Activated T-helper 9 cell treated with anti-CD3 and anti-CD28 coated beads, Interleukin-2, amount 50 U/mL, for 16 hours (primary cell): ENCODE data around the gene BARD1.
"Not testable (repeated sequence)": the region's sequence is repeated elsewhere in the genome, so short reads cannot be mapped to it uniquely, and the experiment has no call there.

Experiments
- DNase-seq: peaks from one replicate; pipeline ENCODE4 v3.0.0-alpha.2; 2020; ENCODE audit warnings: low read depth

The BARD1 gene

DNA sequence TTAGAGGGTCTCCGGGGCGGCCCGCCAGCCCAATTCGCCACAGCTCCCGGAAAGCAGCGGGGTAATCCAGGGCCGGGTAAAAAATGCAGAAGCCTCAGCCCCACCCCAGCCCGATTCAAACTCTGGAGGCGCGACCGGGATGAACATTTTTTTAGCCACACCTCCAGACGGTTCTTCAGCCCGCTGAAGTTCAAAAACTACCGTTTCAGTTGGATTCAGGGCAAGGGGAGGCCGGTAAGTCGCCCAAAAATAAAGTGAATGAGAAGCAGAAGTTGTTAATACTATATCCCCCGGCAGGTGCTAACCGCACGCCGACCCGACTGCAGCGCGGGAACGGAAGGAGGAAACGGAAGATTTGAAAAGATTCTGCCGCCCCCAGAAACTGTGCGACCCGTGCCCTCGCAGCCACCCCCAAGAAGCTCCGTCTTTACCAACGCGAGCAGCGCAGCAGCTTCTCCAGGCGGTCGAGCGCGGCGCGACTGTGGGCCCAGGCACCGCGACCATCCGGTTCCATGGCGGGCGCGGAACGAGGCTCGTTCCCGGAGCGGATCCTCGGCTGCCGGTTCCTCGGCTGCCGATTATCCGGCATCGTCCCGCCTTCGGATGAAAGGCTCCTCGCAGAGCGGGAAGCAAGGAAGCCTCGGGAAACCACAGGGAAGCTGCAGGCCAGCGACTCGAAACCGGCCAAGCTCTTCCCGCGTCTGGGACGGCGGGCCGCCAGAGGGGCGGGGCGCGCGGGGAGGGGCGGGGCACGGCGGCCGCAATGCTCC is at the start of gene BARD1:
Gene BARD1, minus strand, starts transcription at position 703 of the 770 bp plus-strand sequence. Its CDS starts 114 bp downstream, at position 589.
- peak; percentile 34 for DNase-seq

GRCh38 chr2:214856137-214856536 is 46.7 kb upstream of the BARD1 start:
- no peak for DNase-seq

DNA sequence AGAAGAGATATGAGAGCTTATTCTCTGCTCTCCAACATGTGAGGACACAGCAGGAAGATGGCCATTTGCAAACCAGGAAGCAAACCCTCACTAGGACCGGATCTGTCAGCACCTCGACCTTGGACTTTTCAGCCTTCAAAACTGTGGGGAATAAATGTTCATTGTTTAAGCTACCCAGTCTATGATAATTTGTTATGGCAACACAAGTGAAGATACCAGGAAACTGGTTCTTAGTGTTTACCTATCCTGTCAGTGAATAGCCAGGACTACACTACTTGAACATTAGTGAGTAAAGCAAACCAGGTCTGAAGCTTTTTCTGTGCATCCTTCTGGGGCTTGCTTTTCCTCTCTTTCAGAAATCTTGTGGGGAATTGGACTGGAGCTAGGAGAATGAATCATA is 44.4 kb upstream of the BARD1 start:
- no peak for DNase-seq

DNA sequence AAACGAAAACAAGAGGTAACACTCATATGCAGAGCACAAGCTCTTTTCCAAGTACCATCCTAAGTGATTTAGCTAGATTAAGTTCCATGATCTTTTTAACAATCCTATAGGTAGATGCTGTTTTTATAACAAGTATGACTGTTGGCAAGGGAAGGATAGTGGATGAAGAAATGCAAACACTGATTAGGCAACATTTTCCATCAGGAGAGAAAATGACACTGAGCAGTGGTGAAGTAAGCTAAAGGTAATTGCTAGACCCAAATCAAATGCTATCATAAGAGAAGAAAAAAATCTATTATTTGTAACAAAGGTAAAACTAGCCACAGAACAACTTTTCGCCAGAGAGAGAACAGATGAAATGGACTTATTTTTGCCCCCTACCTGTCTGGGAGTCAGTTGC is 34.3 kb upstream of the BARD1 start:
- no peak for DNase-seq

DNA sequence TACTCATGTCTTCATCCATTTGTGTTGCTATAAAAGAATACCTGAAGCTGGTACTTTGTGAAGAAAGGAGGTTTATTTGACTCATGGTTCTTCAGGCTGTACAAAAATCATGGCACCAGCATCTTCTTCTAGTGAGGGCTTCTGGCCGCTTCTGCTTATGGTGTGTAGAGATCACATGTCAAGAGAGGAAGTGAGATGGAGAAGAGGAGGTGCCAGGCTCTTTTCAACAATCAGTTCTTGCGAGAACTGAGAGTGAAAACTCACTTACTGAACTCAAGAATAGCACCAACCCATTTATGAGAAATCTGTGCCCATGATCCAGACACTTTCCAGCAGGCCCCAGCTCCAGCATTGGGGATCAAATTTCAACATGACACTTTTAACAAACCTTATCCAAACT is 30.0 kb upstream of the BARD1 start:
- no peak for DNase-seq

GRCh38 chr2:214837466-214837865 is 28.0 kb upstream of the BARD1 start:
- no peak for DNase-seq

DNA sequence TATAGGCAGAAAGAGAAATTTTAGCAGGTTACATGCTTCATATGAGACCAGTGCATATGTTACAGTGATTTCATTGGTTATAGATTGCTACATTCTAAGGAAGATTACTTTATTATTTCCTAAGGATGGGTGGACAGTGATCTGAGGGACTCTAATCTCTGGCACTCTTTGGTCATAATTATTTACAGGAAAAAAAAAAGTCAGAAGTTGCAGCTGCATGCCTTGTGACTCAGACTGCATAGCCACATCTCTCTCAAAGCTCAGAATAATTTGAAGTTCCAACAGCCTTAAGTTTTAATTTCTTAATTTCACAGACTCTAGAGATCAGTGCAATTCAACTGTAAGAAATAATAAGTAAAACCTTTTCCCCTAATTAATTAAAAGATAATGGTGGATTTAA is 27.1 kb upstream of the BARD1 start:
- no peak for DNase-seq

DNA sequence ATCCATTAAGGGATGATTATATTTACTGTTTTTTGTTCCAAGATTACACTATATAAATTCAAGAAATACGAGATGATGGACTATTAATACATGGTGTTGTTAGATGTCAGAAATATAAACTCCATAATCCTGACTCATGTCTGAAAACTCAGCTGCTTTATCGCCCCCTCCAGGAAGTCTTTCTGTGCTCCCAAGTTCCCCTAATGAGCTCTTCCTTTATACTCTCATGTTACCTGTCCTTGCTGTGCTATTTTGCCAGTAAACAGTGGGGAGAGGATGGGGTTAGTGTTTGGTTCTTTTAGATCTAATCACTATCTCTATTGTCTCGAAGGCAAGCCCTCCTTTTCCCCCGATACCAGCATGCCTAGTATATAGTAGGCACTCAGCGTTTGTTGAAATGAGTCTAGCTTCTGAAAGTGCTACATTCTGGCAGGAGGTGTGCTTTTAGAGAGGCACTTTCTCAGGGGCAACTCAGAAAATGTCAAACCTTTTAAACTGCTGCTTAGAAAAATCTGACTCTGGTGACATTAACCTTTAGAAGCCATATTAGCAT is 21.4 kb upstream of the BARD1 start:
- DNase-seq: no peak

DNA sequence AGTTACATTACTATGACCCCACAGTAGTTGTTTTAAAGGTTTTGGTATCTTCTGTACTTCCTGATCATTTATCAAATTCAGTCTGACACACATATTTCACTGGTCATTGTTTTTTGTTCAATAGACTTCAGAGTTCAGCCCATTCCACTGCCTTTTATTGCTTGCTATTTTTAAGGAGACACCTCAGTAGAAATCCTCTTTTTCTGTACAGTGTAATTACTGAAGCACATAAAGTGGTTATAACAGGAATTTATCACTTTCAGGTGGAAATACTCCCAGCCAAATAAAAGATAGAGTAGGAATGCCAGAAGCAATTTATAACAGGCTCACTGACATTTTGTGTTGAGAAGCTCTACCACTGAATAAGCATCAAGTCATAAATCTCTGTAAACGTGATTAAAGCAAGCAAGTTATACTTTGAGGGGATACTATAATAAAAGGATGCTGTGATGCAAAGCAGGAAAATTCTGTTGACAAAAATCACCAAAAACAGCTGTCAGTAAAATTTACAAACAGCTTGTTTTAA is 6.6 kb upstream of the BARD1 start:
- no peak for DNase-seq

- no peak for DNase-seq
Observed at GRCh38 chr2:214810671-214811070, 1.2 kb upstream of the BARD1 start.

DNA sequence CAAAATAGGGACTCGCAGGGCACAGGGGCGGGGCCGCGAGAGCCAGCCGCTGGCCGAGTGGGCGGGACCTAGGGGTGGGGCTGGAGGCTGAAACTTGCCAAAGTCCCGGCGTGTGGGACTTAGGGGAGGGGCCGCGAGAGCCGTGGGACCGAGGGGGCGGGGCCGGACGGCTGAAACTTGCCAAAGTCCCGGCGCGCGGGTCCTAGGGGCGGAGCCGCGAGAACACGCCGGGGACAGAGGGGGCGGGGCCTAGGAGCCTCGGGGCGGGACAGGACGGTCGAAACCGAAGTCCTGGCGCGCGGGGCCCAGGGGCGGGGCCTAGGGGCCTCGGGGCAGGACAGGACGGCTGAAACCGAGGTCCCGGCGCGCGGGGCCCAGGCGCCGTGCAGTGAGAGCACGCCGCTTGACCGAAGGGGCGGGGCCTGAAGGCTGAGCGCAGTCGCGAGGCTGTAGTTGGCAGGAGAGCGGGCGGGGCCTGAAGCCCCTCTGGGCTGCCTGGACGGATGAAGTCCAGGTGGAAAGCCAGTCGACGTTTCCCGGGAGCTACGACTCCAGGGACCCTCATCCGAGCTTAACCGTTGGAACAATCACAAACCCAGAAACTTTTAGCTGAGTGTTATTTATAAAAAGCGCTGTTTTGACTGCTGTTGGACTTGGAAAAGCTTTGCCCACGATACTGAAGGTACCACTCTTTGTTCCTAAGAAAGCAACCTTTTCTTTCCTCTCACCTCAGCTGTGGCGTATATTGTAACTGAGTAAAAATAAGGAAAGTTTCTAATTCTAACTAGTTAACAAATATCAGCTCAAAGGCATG is 475 bp upstream of the BARD1 start:
- DNase-seq: peak; percentile 99

- DNase-seq: no peak
Observed at GRCh38 chr2:214807653-214808052, 1.8 kb downstream of the BARD1 start.

DNA sequence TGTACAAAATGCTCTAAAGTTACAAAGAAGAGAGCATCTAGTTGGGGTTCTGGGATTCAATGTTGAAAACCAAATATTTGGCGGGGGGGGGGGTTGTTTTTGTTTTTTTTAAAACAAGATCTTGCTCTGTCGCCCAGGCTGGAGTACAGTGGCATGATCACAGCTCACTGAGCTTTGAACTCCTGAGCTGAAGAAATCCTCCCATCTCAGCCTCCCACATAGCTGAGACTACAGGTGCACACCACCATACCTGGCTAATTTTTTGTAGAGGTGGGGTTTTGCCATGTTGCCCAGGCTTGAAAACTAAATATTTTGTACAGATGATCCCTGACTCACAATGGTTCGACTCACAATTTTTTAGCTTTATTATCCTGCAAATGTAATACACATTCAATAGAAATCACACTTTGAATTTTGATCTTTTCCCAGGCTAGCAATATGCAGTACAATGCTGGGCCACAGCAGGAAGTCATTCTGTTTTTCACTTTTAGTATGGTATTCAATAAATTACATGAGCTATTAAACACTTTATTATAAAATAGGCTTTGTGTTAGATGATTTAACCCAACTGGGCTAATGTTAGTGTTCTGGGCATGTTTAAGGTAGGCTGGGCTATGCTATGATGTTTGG is 7.6 kb downstream of the BARD1 start:
- no peak for DNase-seq

- DNase-seq: no peak
Observed at GRCh38 chr2:214801068-214801467, 8.4 kb downstream of the BARD1 start.

- no peak for DNase-seq
Observed at GRCh38 chr2:214800180-214800579, 9.3 kb downstream of the BARD1 start.

DNA sequence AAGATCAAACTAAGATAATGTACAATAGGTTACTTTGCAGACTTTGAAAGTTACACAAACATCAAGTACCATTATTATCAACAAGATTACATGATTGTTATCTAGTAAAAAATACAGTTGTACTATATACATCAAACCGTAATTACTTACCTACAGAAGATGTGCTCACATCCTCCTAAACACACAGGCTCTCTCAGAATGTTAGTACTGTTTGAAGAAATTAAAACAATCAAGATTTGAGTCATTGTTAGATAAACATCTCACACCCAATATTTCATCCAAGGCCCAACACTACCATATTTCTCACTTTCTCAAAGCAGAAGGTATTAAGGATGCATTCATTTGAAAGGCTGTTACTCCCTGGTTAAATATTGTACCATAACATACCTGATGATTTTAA is 12.6 kb downstream of the BARD1 start:
- no peak for DNase-seq

GRCh38 chr2:214783181-214783580 is 26.3 kb downstream of the BARD1 start:
- not testable (repeated sequence) for DNase-seq

- DNase-seq: no peak
Observed at GRCh38 chr2:214782671-214783070, 26.8 kb downstream of the BARD1 start.

DNA sequence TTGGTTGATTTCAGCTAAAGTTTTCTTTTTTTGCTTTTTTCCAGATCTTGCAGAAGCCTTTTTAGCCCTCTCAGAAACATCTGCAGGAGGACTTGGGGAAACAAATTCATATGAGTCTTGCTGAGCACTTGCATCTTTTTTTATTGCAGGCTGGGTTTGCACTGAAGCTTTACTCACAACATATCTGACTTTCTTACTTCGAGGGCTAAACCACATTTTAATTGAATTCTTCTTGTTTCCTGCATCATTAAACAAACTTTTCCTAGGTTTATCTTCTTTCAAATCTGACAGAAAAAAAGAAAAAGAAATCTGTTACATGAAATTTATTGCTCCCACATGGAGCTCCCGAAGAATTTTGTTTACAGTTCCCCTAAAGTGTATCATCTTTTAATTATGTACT is 28.3 kb downstream of the BARD1 start:
- DNase-seq: no peak

DNA sequence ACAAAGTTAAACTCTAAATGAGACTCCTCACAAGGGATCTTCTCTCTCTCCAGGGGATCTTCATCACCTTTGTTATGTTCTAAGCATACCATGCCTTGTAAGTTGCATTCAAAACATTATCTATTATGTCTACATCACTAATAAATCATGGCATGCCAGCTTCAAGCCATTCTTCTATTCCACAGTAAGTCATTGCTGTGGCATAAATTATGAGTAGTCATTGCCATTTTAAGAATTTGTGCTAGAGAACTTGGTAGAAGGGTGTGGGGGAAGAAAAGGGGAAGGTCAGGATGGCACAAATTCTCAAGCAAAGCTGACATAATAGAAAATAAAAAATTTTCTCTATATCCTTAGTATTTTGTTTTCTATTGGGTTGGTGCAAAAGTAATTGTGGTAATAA is 33.5 kb downstream of the BARD1 start:
- no peak for DNase-seq

- no peak for DNase-seq
Observed at GRCh38 chr2:214774108-214774507, 35.4 kb downstream of the BARD1 start.

DNA sequence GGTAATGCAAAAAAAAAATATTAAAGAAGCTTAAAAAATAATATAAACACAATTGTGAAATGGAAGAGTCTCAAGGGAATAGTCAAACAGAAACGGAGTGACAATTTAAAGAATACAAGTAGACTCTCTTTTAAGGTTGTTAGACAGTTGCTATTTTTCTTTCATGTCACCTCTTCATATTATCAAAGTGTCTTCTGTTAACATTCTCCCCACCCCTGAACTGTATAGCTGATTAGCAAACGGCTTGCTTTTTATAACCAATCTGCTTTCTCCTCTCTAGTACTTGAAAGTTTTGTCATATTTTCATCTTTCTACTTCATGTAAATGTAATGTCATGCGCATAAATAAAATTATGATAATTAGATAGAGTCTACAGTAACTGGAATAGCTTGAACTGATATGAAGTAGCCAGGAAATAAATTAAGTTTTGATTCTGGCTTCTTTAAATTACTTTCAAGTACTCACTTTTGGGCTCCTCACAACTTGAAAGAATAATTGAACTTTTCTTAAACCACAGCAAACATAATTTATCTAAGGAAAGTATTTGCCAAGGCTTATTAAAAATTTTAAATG is 37.0 kb downstream of the BARD1 start:
- no peak for DNase-seq
